Measurements from ENCODE around the gene EDEM1.

Gene EDEM1

GRCh38 chr3:5153074-5153473 lies 34.4 kb upstream of the EDEM1 start:
- H3K36me3 ChIP-seq (ENCODE audit: control insufficient read depth in 1 of 2, insufficient read depth in 2 of 2, low read length in 2 of 2), result no peaks in the 10 kb centered on the region
- no peak overlapping the region for H3K4me3 ChIP-seq (ENCODE audit: low read depth in 1 of 2, low read length in 2 of 2)
- H3K27ac ChIP-seq (ENCODE audit: low read length), result no peak overlapping the region
- no peaks in the 10 kb centered on the region for H3K4me1 ChIP-seq (ENCODE audit: control insufficient read depth in 1 of 2, insufficient read depth in 2 of 2, low read length in 2 of 2)
- H3K9me3 ChIP-seq (ENCODE audit: control insufficient read depth in 1 of 2, low read length in 2 of 2), result no peaks in the 10 kb centered on the region
- no peaks in the 10 kb centered on the region for H3K27me3 ChIP-seq (ENCODE audit: low read depth, low read length)

GRCh38 chr3:5155241-5155640 lies 32.3 kb upstream of the EDEM1 start:
- no peak overlapping the region for H3K27ac ChIP-seq (ENCODE audit: low read length)

GRCh38 chr3:5160321-5160720 lies 27.2 kb upstream of the EDEM1 start:
- Histone ChIP-seq H3K27me3 (ENCODE audit: low read depth, low read length) (no peaks in the 10 kb centered on the region), H3K4me1 (ENCODE audit: control insufficient read depth in 1 of 2, insufficient read depth in 2 of 2, low read length in 2 of 2) (peaks cover 3 to 23% of the 10 kb centered on the region in 2 donors), H3K36me3 (ENCODE audit: control insufficient read depth in 1 of 2, insufficient read depth in 2 of 2, low read length in 2 of 2) (no peaks in the 10 kb centered on the region), H3K27ac (ENCODE audit: low read length) (no peak overlapping the region), H3K4me3 (ENCODE audit: low read depth in 1 of 2, low read length in 2 of 2) (no peak overlapping the region), H3K9me3 (ENCODE audit: control insufficient read depth in 1 of 2, low read length in 2 of 2) (no peaks in the 10 kb centered on the region)

More at GRCh38 chr3:5155241-5155640, 32.3 kb upstream of the EDEM1 start:
- Histone ChIP-seq H3K36me3 (ENCODE audit: control insufficient read depth in 1 of 2, insufficient read depth in 2 of 2, low read length in 2 of 2) (no peaks in the 10 kb centered on the region), H3K4me1 (ENCODE audit: control insufficient read depth in 1 of 2, insufficient read depth in 2 of 2, low read length in 2 of 2) (no peaks in the 10 kb centered on the region), H3K9me3 (ENCODE audit: control insufficient read depth in 1 of 2, low read length in 2 of 2) (no peaks in the 10 kb centered on the region), H3K4me3 (ENCODE audit: low read depth in 1 of 2, low read length in 2 of 2) (no peak overlapping the region), H3K27me3 (ENCODE audit: low read depth, low read length) (no peaks in the 10 kb centered on the region)

DNA sequence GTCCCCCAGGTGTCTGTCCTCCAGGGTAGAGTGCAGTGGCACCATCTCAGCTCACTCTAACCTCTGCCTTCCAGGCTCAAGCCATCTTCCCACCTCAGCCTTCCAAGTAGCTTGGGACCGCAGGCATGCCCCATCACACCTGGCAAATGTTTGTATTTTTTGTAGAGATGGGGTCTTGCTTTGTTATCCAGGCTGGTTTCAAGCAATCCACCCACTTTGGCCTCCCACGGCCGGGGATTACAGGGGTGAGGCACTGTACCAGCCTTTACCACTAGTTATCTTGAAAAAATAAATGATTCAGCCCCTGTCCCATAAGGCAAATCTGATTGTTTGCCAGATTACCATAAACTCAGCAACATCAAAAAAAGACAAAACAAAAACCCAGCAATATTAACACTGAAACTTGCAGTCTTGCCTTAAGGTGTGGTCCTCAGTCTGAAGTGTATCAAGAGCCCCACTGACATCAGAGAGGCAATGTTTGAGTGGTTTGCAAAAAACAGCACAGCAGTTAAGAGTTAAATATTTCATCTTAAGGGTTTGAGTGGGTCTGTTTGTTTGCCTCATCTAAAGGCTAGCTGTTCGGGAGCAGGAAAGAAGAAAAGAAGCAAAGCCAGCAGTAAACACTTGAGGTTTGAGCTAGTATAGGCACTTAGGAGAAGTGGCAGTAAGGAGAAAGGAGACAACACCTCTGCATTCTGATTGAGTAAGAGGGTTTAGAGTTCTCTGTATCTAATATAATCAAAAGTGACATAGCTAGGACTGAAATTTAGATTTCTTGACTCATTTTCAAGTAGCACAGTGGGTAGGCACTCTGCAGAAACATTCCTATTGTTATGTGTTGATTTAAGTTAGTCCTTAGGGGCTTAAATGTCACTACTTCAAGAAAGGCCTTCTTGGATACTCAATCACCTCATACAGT lies 26.3 kb upstream of the EDEM1 start:
- Histone ChIP-seq H3K4me3 (ENCODE audit: low read depth in 1 of 2, low read length in 2 of 2) (no peak overlapping the region), H3K9me3 (ENCODE audit: control insufficient read depth in 1 of 2, low read length in 2 of 2) (no peaks in the 10 kb centered on the region), H3K4me1 (ENCODE audit: control insufficient read depth in 1 of 2, insufficient read depth in 2 of 2, low read length in 2 of 2) (peaks cover 3 to 24% of the 10 kb centered on the region in 2 donors), H3K27me3 (ENCODE audit: low read depth, low read length) (no peaks in the 10 kb centered on the region), H3K36me3 (ENCODE audit: control insufficient read depth in 1 of 2, insufficient read depth in 2 of 2, low read length in 2 of 2) (no peaks in the 10 kb centered on the region), H3K27ac (ENCODE audit: low read length) (no peak overlapping the region)

- Histone ChIP-seq H3K4me3 (ENCODE audit: low read depth in 1 of 2, low read length in 2 of 2) (no peak overlapping the region), H3K27me3 (ENCODE audit: low read depth, low read length) (no peaks in the 10 kb centered on the region), H3K27ac (ENCODE audit: low read length) (no peak overlapping the region), H3K4me1 (ENCODE audit: control insufficient read depth in 1 of 2, insufficient read depth in 2 of 2, low read length in 2 of 2) (peaks cover 3 to 24% of the 10 kb centered on the region in 2 donors), H3K36me3 (ENCODE audit: control insufficient read depth in 1 of 2, insufficient read depth in 2 of 2, low read length in 2 of 2) (no peaks in the 10 kb centered on the region), H3K9me3 (ENCODE audit: control insufficient read depth in 1 of 2, low read length in 2 of 2) (no peaks in the 10 kb centered on the region)
These were observed 25.4 kb upstream of the EDEM1 start for GRCh38 chr3:5162102-5162501.

- Histone ChIP-seq H3K9me3 (ENCODE audit: control insufficient read depth in 1 of 2, low read length in 2 of 2) (no peaks in the 10 kb centered on the region), H3K36me3 (ENCODE audit: control insufficient read depth in 1 of 2, insufficient read depth in 2 of 2, low read length in 2 of 2) (no peaks in the 10 kb centered on the region), H3K4me1 (ENCODE audit: control insufficient read depth in 1 of 2, insufficient read depth in 2 of 2, low read length in 2 of 2) (peaks cover 3 to 29% of the 10 kb centered on the region in 2 donors), H3K4me3 (ENCODE audit: low read depth in 1 of 2, low read length in 2 of 2) (no peak overlapping the region), H3K27ac (ENCODE audit: low read length) (no peak overlapping the region), H3K27me3 (ENCODE audit: low read depth, low read length) (no peaks in the 10 kb centered on the region)
These were observed 21.8 kb upstream of the EDEM1 start for GRCh38 chr3:5165698-5166097.

DNA sequence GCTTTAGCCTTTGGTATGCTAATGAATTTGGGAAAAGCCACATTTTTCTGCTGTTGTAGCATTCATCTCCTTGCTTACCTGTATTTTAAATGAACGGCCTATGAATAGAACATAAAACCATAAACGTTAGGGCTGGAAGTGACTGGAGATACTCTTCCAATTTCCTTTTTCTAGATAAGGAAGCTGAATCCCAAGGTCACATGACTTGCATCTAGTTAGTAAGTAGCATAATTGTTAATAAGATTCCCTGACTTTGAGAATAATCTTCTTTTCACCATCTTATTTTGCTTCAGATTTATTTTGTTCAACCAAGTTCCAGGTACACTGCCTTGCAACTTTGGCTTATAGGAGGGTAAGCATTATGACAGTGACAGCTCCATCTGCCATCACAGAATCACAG lies 20.7 kb upstream of the EDEM1 start:
- Histone ChIP-seq H3K9me3 (ENCODE audit: control insufficient read depth in 1 of 2, low read length in 2 of 2) (no peaks in the 10 kb centered on the region), H3K4me3 (ENCODE audit: low read depth in 1 of 2, low read length in 2 of 2) (no peak overlapping the region), H3K27me3 (ENCODE audit: low read depth, low read length) (no peaks in the 10 kb centered on the region), H3K27ac (ENCODE audit: low read length) (no peak overlapping the region), H3K4me1 (ENCODE audit: control insufficient read depth in 1 of 2, insufficient read depth in 2 of 2, low read length in 2 of 2) (peaks cover 3 to 17% of the 10 kb centered on the region in 2 donors), H3K36me3 (ENCODE audit: control insufficient read depth in 1 of 2, insufficient read depth in 2 of 2, low read length in 2 of 2) (peaks cover 2 to 6% of the 10 kb centered on the region in 2 donors)

DNA sequence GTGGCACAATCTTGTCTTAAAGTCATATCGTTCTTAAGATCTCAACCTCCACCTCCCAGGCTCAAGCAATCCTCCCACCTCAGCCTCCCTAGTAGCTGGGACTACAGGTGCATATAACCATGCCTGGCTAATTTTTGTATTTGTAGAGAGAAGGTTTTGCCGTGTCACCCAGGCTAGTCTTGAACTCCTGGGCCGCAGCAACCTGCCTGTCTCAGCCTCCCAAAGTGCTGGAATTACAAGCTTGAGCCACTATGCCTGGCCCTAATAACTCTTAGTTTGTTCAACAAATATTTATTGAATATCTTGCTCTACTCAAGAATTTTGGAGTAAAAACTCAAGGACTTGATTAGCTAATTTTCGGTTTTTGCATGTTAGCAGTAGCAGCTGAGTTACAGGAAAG lies 19.4 kb upstream of the EDEM1 start:
- no peak overlapping the region for H3K4me3 ChIP-seq (ENCODE audit: low read depth in 1 of 2, low read length in 2 of 2)
- H3K4me1 ChIP-seq (ENCODE audit: control insufficient read depth in 1 of 2, insufficient read depth in 2 of 2, low read length in 2 of 2), result peaks cover 0 to 12% of the 10 kb centered on the region in 2 donors
- H3K9me3 ChIP-seq (ENCODE audit: control insufficient read depth in 1 of 2, low read length in 2 of 2), result no peaks in the 10 kb centered on the region
- no peaks in the 10 kb centered on the region for H3K27me3 ChIP-seq (ENCODE audit: low read depth, low read length)
- H3K27ac ChIP-seq (ENCODE audit: low read length), result no peak overlapping the region
- H3K36me3 ChIP-seq (ENCODE audit: control insufficient read depth in 1 of 2, insufficient read depth in 2 of 2, low read length in 2 of 2), result peaks cover 13 to 14% of the 10 kb centered on the region in 2 donors

GRCh38 chr3:5169807-5170206 lies 17.7 kb upstream of the EDEM1 start:
- Histone ChIP-seq H3K27ac (ENCODE audit: low read length) (no peak overlapping the region), H3K36me3 (ENCODE audit: control insufficient read depth in 1 of 2, insufficient read depth in 2 of 2, low read length in 2 of 2) (peaks cover 22 to 29% of the 10 kb centered on the region in 2 donors), H3K27me3 (ENCODE audit: low read depth, low read length) (no peaks in the 10 kb centered on the region), H3K9me3 (ENCODE audit: control insufficient read depth in 1 of 2, low read length in 2 of 2) (no peaks in the 10 kb centered on the region), H3K4me3 (ENCODE audit: low read depth in 1 of 2, low read length in 2 of 2) (no peak overlapping the region), H3K4me1 (ENCODE audit: control insufficient read depth in 1 of 2, insufficient read depth in 2 of 2, low read length in 2 of 2) (peaks cover 0 to 12% of the 10 kb centered on the region in 2 donors)

- no peaks in the 10 kb centered on the region for H3K9me3 ChIP-seq (ENCODE audit: control insufficient read depth in 1 of 2, low read length in 2 of 2)
- H3K36me3 ChIP-seq (ENCODE audit: control insufficient read depth in 1 of 2, insufficient read depth in 2 of 2, low read length in 2 of 2), result peaks cover 31 to 40% of the 10 kb centered on the region in 2 donors
- H3K27me3 ChIP-seq (ENCODE audit: low read depth, low read length), result no peaks in the 10 kb centered on the region
- H3K4me1 ChIP-seq (ENCODE audit: control insufficient read depth in 1 of 2, insufficient read depth in 2 of 2, low read length in 2 of 2), result peaks cover 0 to 5% of the 10 kb centered on the region in 2 donors
- no peak overlapping the region for H3K4me3 ChIP-seq (ENCODE audit: low read depth in 1 of 2, low read length in 2 of 2)
- no peak overlapping the region for H3K27ac ChIP-seq (ENCODE audit: low read length)
These were observed 16.5 kb upstream of the EDEM1 start for GRCh38 chr3:5170975-5171374.

- Histone ChIP-seq H3K36me3 (ENCODE audit: control insufficient read depth in 1 of 2, insufficient read depth in 2 of 2, low read length in 2 of 2) (peaks cover 39 to 48% of the 10 kb centered on the region in 2 donors), H3K27me3 (ENCODE audit: low read depth, low read length) (no peaks in the 10 kb centered on the region), H3K9me3 (ENCODE audit: control insufficient read depth in 1 of 2, low read length in 2 of 2) (no peaks in the 10 kb centered on the region), H3K4me3 (ENCODE audit: low read depth in 1 of 2, low read length in 2 of 2) (no peak overlapping the region), H3K4me1 (ENCODE audit: control insufficient read depth in 1 of 2, insufficient read depth in 2 of 2, low read length in 2 of 2) (peaks cover 0 to 5% of the 10 kb centered on the region in 2 donors), H3K27ac (ENCODE audit: low read length) (no peak overlapping the region)
These were observed 15.5 kb upstream of the EDEM1 start for GRCh38 chr3:5172018-5172417.
